GM12878 (cell line): ENCODE data around the gene RAD51AP1. TPM values are rescaled to one million over a fixed set of nuclear protein-coding genes. Genes with fewer than 3 reads are reported as not detected.

Experiments used
- ATAC-seq: fragments of 200-7000 bp; cut with Tn5 transposase; 3 replicates; pipeline ENCODE4 v1.9.1; 2020; ENCODE audit warnings: mild to moderate bottlenecking, moderate library complexity
- BruUV-seq: library from RNA; stranded (reverse); fragments of 400-500 nt; replicated peaks from 2 replicates; lab custom pipeline; 2021; lab: Mats Ljungman, UMichigan
- CTCF ChIA-PET: fragments of 300-600 bp; sonication (Branson Sonifier 250); formaldehyde crosslinking; extraction: SDS; loops from one replicate; lab custom pipeline; 2021; ENCODE audit warnings: inconsistent platforms; lab: Yijun Ruan, JAX
- POLR2A ChIA-PET: fragments of 350-600 bp; formaldehyde crosslinking; extraction: SDS; loops from one replicate; lab custom pipeline; 2021; ENCODE audit warnings: inconsistent platforms; lab: Charles Lee
- RAD21 ChIA-PET: fragments of 300-600 bp; sonication (Branson Sonifier 250); formaldehyde crosslinking; loops from one replicate; lab custom pipeline; 2023; ENCODE audit warnings: antibody characterized with exemption; ENCODE audit not compliant: unreplicated experiment; lab: Charles Lee
- SMC1A ChIA-PET: fragments of 300-600 bp; sonication (Branson Sonifier 250); formaldehyde crosslinking; loops from one replicate; lab custom pipeline; 2023; ENCODE audit not compliant: unreplicated experiment, uncharacterized antibody; lab: Charles Lee
- DNase-seq: peaks from one replicate; pipeline ENCODE4 v3.0.0-alpha.2; 2011; ENCODE audit warnings: low read depth, low spot score
- FAIRE-seq: peaks from 3 replicates; lab custom pipeline; 2011; peaks lifted over from hg19 to GRCh38; lab: Jason Lieb, UNC
- H2AFZ ChIP-seq: 2 replicates; pipeline ENCODE4 v1.6.0; 2011; ENCODE audit warnings: low read depth, low read length, control low read depth; ENCODE audit not compliant: control insufficient read depth
- H3K27ac ChIP-seq: 2 replicates; pipeline ENCODE4 v1.5.1; 2011; ENCODE audit warnings: control low read depth; ENCODE audit not compliant: control insufficient read depth, insufficient read depth
- H3K27me3 ChIP-seq, 2 experiments: replicated peaks in 1 of 2; 2 replicates each; pipeline versions ENCODE4 v1.6.0 to v1.6.1; 2011; ENCODE audit warnings: low read length in 1 of 2; ENCODE audit not compliant: control insufficient read depth in 2 of 2, insufficient read depth in 2 of 2
- H3K36me3 ChIP-seq, 2 experiments: 2 replicates each; pipeline ENCODE4 v1.5.1; 2011; ENCODE audit warnings: low read length in 1 of 2; ENCODE audit not compliant: control insufficient read depth in 2 of 2, insufficient read depth in 2 of 2
- H3K4me1 ChIP-seq: 2 replicates; pipeline ENCODE4 v1.6.1; 2011; ENCODE audit warnings: mild to moderate bottlenecking, low read length, moderate library complexity, mixed read lengths; ENCODE audit not compliant: control insufficient read depth, insufficient read depth
- H3K4me2 ChIP-seq: 2 replicates; pipeline ENCODE4 v1.6.0; 2011; ENCODE audit warnings: control low read depth; ENCODE audit not compliant: control insufficient read depth, insufficient read depth
- H3K4me3 ChIP-seq: fragments of 200-600 bp; sonication (generic); 2 replicates; pipeline ENCODE4 v1.5.1; 2016
- H3K79me2 ChIP-seq: 2 replicates; pipeline ENCODE4 v1.6.0; 2011; ENCODE audit warnings: low read length; ENCODE audit not compliant: control insufficient read depth, insufficient read depth
- H3K9ac ChIP-seq: 2 replicates; pipeline ENCODE4 v1.8.0; 2011; ENCODE audit warnings: low read length, control low read depth, mixed read lengths; ENCODE audit not compliant: control insufficient read depth, insufficient read depth
- H3K9me3 ChIP-seq: replicated peaks from 3 replicates; pipeline ENCODE4 v1.5.1; 2011; ENCODE audit warnings: mild to moderate bottlenecking, low read length; ENCODE audit not compliant: control insufficient read depth, insufficient read depth
- H4K20me1 ChIP-seq: 2 replicates; pipeline ENCODE4 v1.6.0; 2011; ENCODE audit not compliant: control insufficient read depth, insufficient read depth
- BCL11A ChIP-seq: IDR thresholded peaks from 2 replicates; pipeline ENCODE4 v1.6.1; 2011; ENCODE audit warnings: low read depth, low read length
- BHLHE40 ChIP-seq, 2 experiments: fragments of 450-650 bp in 1 of 2; IDR thresholded peaks; 2 replicates each; pipeline ENCODE4 v1.6.1; 2011 to 2017; ENCODE audit warnings: low read depth in 2 of 2, borderline replicate concordance in 1 of 2, improper control_type of control experiment in 1 of 2, low read length in 1 of 2, mild to moderate bottlenecking in 1 of 2
- CBFB ChIP-seq: IDR thresholded peaks from 2 replicates; pipeline ENCODE4 v1.6.1; 2016; ENCODE audit warnings: antibody characterized with exemption, low read depth
- CREM ChIP-seq: IDR thresholded peaks from 2 replicates; pipeline ENCODE4 v1.6.1; 2014; ENCODE audit warnings: antibody characterized with exemption, low read depth
- EP300 ChIP-seq, 2 experiments: fragments of 150-350 bp in 1 of 2; IDR thresholded peaks; 2 replicates each; pipeline ENCODE4 v1.6.1; 2011 to 2012; ENCODE audit warnings: low read depth in 2 of 2, low read length in 2 of 2, borderline replicate concordance in 1 of 2, improper control_type of control experiment in 1 of 2, inconsistent platforms in 1 of 2; ENCODE audit not compliant: control insufficient read depth in 1 of 2
- FOXM1 ChIP-seq: IDR thresholded peaks from 2 replicates; pipeline ENCODE4 v1.6.1; 2012; ENCODE audit warnings: low read depth, mild to moderate bottlenecking, inconsistent platforms, low read length, moderate library complexity
- GATAD2B ChIP-seq: fragments of 450-650 bp; conservative IDR thresholded peaks from 2 replicates; pipeline ENCODE4 v1.6.1; 2017; ENCODE audit warnings: low read depth, mild to moderate bottlenecking, moderate library complexity
- IRF4 ChIP-seq: IDR thresholded peaks from 2 replicates; pipeline ENCODE4 v1.6.1; 2011; ENCODE audit warnings: low read depth, low read length
- JUNB ChIP-seq: IDR thresholded peaks from 2 replicates; pipeline ENCODE4 v1.6.1; 2016; ENCODE audit warnings: antibody characterized with exemption, mild to moderate bottlenecking
- MEF2A ChIP-seq: IDR thresholded peaks from 2 replicates; pipeline ENCODE4 v1.6.1; 2011; ENCODE audit warnings: low read depth, mild to moderate bottlenecking, low read length, moderate library complexity; ENCODE audit not compliant: insufficient read depth
- NFIC ChIP-seq: IDR thresholded peaks from 2 replicates; pipeline ENCODE4 v1.6.1; 2012; ENCODE audit warnings: low read depth, mild to moderate bottlenecking, inconsistent platforms, low read length, moderate library complexity
- RUNX3 ChIP-seq: IDR thresholded peaks from 2 replicates; pipeline ENCODE4 v1.6.1; 2012; ENCODE audit warnings: low read length, inconsistent platforms
- SUZ12 ChIP-seq: fragments of 200-600 bp; sonication (generic); IDR thresholded peaks from one replicate; pipeline ENCODE4 v1.6.1; 2018; ENCODE audit warnings: antibody characterized with exemption, mild to moderate bottlenecking; ENCODE audit not compliant: unreplicated experiment
- TCF12 ChIP-seq: IDR thresholded peaks from 2 replicates; pipeline ENCODE4 v1.6.1; 2011; ENCODE audit warnings: low read depth, mild to moderate bottlenecking, low read length
- TCF7 ChIP-seq: IDR thresholded peaks from 2 replicates; pipeline ENCODE4 v1.6.1; 2014; ENCODE audit warnings: antibody characterized with exemption, borderline replicate concordance
- WGBS: methylation state at CpG from one replicate; pipeline ENCODE4 v1.1.6; 2016; ENCODE audit warnings: low lambda C conversion rate; ENCODE audit not compliant: insufficient replicate concordance, insufficient coverage; ENCODE audit errors: missing lambda C conversion rate; 5-methylcytosine and 5-hydroxymethylcytosine counted together
- in situ Hi-C: fragments of 300-500 bp; cut with MboI; formaldehyde crosslinking; loops from 9 replicates; pipeline ENCODE4 v1.14.3; 2018; ENCODE audit warnings: mixed read lengths
- intact Hi-C: fragments of 100-400 bp; cut with micrococcal nuclease; formaldehyde crosslinking; loops from one replicate; pipeline ENCODE4 v1.14.2; 2022; ENCODE audit not compliant: unreplicated experiment
- polyA plus RNA-seq, 11 experiments: library from polyadenylated mRNA; depleted of rRNA in 4 of 11; unstranded in 6 of 11; stranded (reverse) in 5 of 11; fragments of >200 nt; fragmentation: Nextera tagmentation in 4 of 11; fragmentation: Illumina TruSeq in 1 of 11; extraction: Ambion mirVana in 4 of 11; extraction: Trizol in 1 of 11; gene quantifications; 1 replicate in 1 of 11; 2 replicates in 10 of 11; pipeline versions ENCODE4 v1.2.1 to v1.2.3, GENCODE V29; 2011 to 2016; ENCODE audit warnings: inconsistent platforms in 2 of 11, missing spikeins in 2 of 11, low read depth in 1 of 11
- total RNA-seq, 4 experiments: library from RNA; depleted of rRNA in 3 of 4; stranded (reverse); fragments of >200 nt in 3 of 4; fragmentation: Illumina TruSeq in 1 of 4; extraction: Trizol in 1 of 4; gene quantifications; 2 replicates each; pipeline versions ENCODE4 v1.2.1 to v1.2.3, GENCODE V29; 2013 to 2021

Gene RAD51AP1
- total and polyA plus RNA-seq, 10 of the 15 experiments (the other 5 are each of a cell fraction or from before 2014, with no cell fraction given), result 22.3 to 86.0 (median 50.9) TPM

DNA sequence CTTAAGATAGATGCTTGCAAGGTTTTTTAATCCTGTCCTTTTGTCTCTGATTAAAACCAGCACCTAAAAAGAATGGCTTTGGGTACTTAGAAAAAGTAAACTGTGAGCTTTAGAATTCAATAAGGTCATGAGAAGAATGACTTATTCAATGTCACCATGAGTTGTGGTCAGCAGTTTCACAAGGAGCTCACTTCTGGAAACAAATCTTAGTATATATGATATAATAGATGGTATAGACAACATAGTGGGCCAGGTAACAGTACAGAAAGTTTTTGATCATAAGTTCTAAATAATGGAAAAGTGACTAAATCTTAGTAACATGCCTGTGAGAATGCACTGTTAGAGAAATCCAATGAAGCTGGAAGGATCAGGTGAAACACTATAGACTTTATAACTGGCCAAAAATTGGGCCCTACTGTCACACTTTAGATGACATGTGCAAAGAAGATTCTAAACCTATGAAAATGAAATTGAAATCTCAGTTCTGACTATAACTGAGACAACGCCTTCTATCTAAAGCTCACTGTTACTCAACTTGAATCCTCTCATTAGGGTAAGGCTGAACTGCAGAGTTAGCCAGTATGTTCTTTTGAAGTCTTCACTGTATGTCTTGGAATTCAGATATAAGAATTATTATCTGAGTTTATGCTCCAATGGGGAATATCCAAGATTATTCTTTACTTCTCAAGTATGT lies 42.4 kb upstream of the RAD51AP1 start:
- no peaks in the 10 kb centered on the region for H3K9me3 ChIP-seq
- H3K27me3 ChIP-seq, result no peaks in the 10 kb centered on the region
- H3K27ac ChIP-seq, result peak overlapping the region; percentile 35; the same call in 1 of the 2 replicates
- ChIA-PET POLR2A (no interaction called here), CTCF (interaction anchor here (0.6 to 1.5 kb wide), 4 partner anchors 28 to 722 kb away, joined by 3 to 6 read pairs (median 3); no protein-coding TSS in a partner anchor), RAD21 (no interaction called here), SMC1A (interaction anchor here (0.8 to 1.1 kb wide), 2 partner anchors 12 to 68 kb away, joined by 3 read pairs; no protein-coding TSS in a partner anchor)
- no peak overlapping the region for H3K4me3 ChIP-seq
- H3K79me2 ChIP-seq, result no peaks in the 10 kb centered on the region
- H3K9ac ChIP-seq, result no peak overlapping the region
- ATAC-seq (peak; percentile 96), DNase-seq (peak; percentile 20), FAIRE-seq (peak; percentile 99)
- peaks cover 1 to 14% of the 10 kb centered on the region in 2 experiments; a peak in 1 of 4 replicates for H3K36me3 ChIP-seq
- H2AFZ ChIP-seq, result no peak overlapping the region
- BruUV-seq, result no TSS peak
- intact Hi-C loops (no loop called here), in situ Hi-C loops (no loop called here)
- TF ChIP-seq RUNX3 (peak; percentile 51; the same call in 1 of the 2 replicates), SUZ12 (no peak), CREM (peak; percentile 26; the same call in 1 of the 2 replicates), EP300 (IDR thresholded peaks at IDR 0.05; ENCODE audit: borderline replicate concordance in 1 of 2, control insufficient read depth in 1 of 2, low read depth in 2 of 2, low read length in 2 of 2) (0 out of 4 replicates have a peak, but pooled peaks of 1 of the 2 experiments have one; percentile 27), GATAD2B (no peak), BHLHE40 (IDR thresholded peaks at IDR 0.05; ENCODE audit: borderline replicate concordance in 1 of 2, low read depth in 2 of 2, low read length in 1 of 2) (0 out of 4 replicates have a peak, but pooled peaks of 1 of the 2 experiments have one; percentile 20), TCF12 (no peak), NFIC (peak; percentile 61; the same call in 1 of the 2 replicates), JUNB (peak; percentile 81), FOXM1 (peak; percentile 71; the same call in 1 of the 2 replicates), CBFB (no peak), MEF2A (peak; percentile 37; the same call in 1 of the 2 replicates), BCL11A (0 out of 2 replicates have a peak, but pooled peaks have one; percentile 44), TCF7 (0 out of 2 replicates have a peak, but pooled peaks have one; percentile 13), IRF4 (0 out of 2 replicates have a peak, but pooled peaks have one; percentile 36)
- H3K4me1 ChIP-seq, result peaks cover 11% of the 10 kb centered on the region; the same call in 1 of the 2 replicates
- 0% methylated on average over 1 of the region's 1 CpG for WGBS
- peak overlapping the region; percentile 46; the same call in 1 of the 2 replicates for H3K4me2 ChIP-seq
- no peaks in the 10 kb centered on the region for H4K20me1 ChIP-seq
